Measurements from ENCODE around the gene WWOX.

Gene WWOX

DNA sequence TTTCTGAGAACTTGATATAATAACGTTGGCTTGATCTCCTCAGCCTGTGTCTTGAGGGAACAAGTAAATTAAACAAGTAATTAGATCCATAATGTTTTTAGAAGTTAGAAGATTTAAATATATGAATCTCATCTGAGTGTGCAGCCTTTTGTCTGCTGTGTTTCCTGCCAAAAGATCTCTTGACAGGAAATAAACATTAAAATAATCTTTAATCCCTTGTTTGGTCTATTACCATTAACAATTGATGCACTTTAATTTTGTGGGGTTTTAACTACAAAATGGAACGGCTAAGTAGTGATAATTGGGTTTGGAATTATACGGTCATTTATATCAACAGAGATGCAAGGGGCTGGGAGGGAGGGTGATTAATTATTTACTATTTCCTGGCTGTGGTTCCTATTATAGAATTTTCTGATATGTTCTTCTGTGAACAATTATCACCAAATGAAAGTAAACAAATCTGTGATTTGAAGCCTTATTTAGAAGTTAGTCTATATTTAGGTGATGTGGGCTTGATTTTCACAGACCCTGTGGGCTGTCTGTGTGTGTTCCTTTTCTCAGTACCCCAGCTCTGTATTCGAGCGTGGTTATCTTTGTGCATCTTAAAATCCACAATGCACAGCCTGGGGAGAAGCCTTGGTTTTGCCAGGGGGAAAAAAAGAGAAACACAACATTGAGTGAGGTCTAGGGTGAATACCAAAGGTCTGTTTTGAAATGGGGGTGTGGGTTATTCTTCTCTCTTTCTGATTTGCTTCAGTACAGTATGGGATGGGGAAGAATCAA is 556.1 kb downstream of the WWOX start:
- DNase-seq (ENCODE audit: low read depth): no peak

- no peak for DNase-seq (ENCODE audit: low read depth)
These were observed 557.4 kb downstream of the WWOX start for GRCh38 chr16:78656887-78657286.

DNA sequence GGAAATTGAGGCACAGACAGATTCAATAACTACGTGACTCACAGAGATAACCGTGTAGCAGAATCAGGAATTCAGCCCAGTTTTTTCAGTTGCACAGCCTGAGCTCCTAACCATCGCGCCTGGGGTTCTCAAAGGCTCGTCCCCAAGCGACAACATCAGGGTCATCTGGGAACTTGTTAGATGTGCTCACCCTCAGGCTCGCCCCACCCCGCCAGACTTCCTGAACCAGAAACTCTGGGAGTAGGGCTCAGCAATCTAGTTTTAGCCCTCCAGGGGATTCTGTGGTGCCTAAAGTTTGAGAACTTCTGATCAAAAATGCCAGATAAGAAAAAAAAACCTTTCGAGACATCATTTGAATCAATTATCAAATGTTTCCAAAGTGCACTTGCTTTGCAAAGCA is 559.8 kb downstream of the WWOX start:
- no peak for DNase-seq (ENCODE audit: low read depth)

DNA sequence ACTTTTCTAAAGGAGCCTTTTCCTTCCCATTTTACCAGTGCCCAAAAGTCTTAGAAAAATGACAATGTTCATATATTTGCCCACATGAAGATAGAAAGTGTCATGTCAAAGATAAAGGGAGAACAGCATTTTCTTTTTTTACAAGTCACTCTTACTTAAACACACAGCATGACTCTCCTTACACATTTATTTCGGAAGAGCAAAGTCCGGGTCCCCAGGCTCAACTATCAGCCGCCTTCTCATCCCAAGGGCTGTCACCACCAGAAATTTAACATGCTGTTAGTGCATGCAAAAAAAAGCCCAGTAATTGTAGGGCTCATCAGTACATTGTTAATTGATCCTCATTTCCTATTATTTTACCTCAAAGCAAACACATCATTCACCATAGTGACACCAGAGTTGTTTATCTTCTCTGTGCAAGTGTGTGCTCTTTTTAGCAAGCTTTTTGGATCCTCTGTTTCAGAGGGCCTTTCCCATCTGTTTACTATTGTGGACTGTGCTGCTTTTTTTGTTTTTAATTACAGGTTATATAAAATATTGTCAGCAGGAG is 560.3 kb downstream of the WWOX start:
- DNase-seq (ENCODE audit: low read depth): no peak

- DNase-seq (ENCODE audit: low read depth): no peak
These were observed 561.3 kb downstream of the WWOX start for GRCh38 chr16:78660795-78661194.

DNA sequence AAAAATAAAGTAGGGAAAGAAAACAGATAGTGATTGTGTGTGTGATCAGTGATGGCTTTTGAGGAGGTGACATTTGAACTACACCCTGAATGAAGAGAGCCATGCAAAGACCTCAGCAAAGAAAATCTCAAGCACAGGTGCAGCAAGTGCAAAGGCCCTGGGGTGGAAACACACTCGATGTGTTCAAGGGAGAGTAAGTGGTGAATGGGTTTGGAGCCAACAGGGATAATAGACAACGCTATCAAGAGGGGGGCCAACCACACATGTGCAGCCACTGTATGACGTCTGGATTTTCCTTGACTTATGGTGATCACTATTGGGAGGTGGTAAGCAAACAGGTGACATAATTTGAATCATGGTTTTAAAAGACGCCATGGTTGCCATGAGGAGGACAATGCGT is 564.2 kb downstream of the WWOX start:
- no peak for DNase-seq (ENCODE audit: low read depth)

DNA sequence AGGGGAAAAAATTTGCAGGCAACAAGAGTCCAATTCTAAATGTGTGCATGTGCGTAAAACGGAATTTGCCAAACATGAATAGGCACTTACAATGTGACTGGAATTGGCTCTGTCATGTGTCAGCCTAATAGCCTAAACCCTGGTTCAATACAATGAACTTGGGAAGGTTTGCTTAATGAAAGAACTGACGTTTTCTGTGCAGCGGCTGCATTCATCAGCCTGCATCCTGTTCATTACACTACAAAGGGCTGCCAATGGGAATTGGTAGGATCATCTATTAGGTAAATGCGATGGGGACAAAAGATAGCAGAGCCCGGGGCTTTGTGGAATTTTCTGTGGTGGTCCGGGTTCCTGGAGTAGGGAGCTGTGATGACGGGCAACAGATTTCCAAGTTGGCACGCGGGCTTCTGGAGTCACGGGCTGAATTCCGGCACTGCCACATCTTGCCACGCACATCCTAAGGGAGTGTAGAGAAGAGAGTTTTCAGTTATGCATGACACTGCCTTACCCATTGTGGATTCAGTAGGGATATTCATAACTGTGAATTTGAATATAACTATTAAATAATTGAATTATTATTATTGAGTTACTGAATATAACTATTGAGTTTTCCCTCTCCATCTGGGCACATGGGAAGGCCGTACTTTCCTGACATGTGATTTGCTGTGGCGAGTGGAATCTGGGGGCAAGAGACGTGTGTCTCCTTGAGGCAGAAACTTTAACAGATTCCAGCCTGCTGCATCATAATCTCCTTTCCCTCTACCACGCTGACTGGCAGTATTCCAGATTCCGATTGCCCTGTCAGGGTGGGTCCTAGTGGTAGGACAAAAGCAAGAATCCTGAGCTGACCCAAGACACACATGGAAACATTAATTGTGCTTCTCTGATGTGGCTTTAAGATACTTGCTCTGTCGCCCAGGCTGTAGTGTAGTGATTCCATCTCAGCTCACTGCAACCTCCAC is 565.6 kb downstream of the WWOX start:
- no peak for DNase-seq (ENCODE audit: low read depth)

DNA sequence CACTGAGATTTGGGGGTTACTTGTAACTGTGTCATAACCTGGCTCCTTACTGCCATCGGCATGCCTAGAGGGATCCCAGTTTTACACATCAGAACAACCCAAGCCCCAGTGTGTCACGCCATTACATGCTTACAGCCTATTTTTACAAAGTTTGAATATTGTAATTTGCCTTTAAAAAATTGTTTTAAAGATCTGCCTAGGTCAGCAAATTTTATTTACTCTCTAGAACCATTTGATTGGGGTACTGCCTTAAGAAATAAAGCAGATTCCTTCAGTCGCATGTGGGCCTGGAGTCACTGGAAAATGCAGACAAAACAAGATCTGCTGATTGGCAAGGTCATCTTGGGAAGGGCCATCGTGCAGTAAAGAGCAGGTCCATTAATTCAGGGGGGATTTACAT is 566.9 kb downstream of the WWOX start:
- DNase-seq (ENCODE audit: low read depth): no peak

- no peak for DNase-seq (ENCODE audit: low read depth)
These were observed 568.2 kb downstream of the WWOX start for GRCh38 chr16:78667675-78668074.

- no peak for DNase-seq (ENCODE audit: low read depth)
These were observed 568.9 kb downstream of the WWOX start for GRCh38 chr16:78668393-78668792.

DNA sequence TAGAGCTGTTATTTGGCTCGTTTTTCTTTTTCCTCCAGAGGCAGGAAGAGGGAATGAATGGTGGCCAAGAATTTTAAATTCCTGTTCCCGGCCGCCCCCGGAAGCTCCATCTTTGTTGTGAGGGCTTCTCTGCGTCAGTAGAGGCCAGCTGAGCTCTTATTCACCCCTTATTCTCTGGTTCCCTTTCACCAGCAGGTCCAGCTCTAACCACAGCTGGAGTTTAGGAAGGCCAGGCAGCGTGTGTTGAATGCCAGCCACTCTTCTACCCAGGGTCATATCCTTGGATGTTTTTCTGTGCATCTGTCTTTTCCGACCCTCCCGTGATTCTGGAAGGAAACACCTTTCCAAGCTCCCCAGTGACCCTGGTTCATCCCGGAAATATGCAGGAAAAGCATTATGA is 570.5 kb downstream of the WWOX start:
- no peak for DNase-seq (ENCODE audit: low read depth)

DNA sequence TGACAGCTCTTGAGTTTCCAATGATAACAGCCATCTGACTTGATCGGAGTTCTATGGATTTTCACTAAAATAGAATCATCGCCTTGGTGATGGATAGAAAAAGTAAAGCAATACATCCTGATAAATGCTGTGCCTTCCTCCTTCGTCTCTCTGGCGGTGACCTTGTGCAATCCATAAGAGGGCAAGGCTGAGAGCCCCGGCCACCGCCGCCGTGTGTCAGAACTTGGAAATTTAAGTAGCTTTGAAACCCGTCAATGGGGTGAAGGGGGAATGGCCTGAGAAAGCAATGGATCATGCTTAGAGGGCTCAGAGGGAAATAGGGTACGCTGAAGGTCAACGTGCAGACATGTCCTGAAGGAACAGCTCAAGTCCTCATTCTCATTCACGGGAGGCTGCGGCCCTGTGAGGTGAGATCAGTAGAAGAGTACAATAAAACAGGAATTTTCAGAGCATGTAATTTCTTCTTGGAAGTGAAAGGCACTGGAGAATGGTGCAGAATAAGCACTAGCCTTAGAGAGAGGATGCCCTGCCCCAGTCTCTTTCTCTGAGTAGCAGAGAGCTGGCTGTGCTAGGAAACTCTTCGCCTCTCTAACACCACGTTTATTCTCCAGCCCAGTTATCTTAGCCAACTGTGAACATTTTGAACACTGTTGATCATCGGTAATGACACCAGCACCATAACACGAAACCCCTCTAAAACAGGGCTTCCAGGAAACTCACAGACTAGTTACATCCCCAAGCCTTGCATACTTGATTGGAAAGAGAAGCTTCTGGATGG is 573.5 kb downstream of the WWOX start:
- no peak for DNase-seq (ENCODE audit: low read depth)

DNA sequence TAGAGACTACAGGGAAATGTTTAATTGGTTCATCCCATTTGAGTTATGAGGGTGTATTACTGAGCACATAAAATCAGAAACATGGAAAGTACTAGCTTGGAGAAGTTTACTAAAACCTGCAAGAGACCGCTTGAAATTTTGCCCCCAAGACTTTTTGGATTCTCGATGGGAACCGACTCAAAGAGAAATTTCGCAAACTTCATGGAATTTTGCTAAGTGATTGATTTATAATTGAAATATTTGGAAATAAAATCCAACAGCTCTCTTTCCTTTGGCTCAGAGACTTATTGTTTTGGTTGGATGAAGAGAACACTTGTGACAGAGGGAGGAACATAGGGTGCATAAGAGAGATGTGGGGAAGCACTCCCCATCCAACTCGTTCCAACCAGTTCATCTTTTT is 574.4 kb downstream of the WWOX start:
- DNase-seq (ENCODE audit: low read depth): no peak

GRCh38 chr16:78675312-78675711 is 575.9 kb downstream of the WWOX start:
- no peak for DNase-seq (ENCODE audit: low read depth)

- DNase-seq (ENCODE audit: low read depth): no peak
These were observed 576.7 kb downstream of the WWOX start for GRCh38 chr16:78675951-78676792.

DNA sequence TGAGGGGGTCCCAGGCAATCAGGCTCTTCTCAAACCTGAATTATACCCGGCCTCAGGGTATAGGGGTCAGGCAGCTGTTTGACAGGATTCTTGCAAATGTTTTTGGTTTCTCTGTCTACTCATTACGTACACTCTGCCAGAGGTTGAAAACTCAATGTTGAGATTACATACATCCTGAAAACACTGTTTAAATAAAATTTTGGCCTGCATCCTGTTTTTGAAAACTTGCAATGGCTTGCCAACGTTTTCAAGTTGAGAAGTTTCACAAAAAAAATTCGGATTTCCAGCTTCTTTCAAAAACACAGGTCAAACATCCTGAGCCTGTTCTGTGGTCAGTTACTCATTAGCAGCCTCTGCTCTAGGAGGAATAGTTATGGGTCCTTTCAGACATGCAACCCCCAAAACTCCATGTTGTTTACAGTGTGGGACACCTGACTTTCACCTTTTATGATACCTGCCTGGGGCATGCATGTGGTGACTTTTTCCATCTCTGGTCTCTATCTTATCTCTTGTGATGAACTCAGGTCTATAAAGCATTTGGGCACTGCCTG is 577.8 kb downstream of the WWOX start:
- DNase-seq (ENCODE audit: low read depth): no peak

- DNase-seq (ENCODE audit: low read depth): no peak
These were observed 580.1 kb downstream of the WWOX start for GRCh38 chr16:78679546-78679945.

- no peak for DNase-seq (ENCODE audit: low read depth)
These were observed 582.3 kb downstream of the WWOX start for GRCh38 chr16:78681743-78682142.

DNA sequence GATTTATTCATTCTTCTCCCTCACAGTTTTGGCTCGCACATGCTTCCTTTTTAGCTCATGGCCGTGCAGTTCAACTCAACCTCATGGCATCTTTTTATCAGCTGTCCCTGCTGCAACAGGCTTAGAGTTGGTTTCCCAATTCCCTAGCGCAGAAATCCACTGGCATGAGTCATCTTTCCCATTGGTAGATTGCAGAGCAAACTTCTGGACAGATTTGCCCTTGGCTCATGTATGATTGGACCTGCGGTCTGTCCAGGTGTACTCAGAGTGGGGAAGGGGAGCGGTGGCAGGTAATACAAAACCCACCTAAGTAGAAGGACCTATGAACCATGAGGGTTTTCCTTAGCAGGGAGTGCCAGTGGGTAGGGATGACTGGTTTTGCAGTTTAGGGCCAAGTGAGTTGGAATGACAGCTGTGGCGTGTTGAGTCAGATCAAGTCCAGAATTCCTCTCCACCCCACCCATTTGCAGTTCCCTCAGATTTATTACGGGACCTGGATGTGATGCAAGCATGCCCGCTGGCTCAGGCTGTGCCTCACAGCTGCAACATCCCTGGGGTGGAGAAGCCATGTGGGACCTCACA is 584.7 kb downstream of the WWOX start:
- no peak for DNase-seq (ENCODE audit: low read depth)

GRCh38 chr16:78684655-78685375 is 585.4 kb downstream of the WWOX start:
- no peak for DNase-seq (ENCODE audit: low read depth)

Data from T-helper 22 cell (primary cell).